Measurements from ENCODE around the gene FIP1L1.

The FIP1L1 gene

GRCh38 chr4:53477636-53478035 lies 100.2 kb downstream of the FIP1L1 start:
- no peak for DNase-seq

GRCh38 chr4:53478671-53479456 lies 101.4 kb downstream of the FIP1L1 start:
- DNase-seq, result peak; percentile 81

DNA sequence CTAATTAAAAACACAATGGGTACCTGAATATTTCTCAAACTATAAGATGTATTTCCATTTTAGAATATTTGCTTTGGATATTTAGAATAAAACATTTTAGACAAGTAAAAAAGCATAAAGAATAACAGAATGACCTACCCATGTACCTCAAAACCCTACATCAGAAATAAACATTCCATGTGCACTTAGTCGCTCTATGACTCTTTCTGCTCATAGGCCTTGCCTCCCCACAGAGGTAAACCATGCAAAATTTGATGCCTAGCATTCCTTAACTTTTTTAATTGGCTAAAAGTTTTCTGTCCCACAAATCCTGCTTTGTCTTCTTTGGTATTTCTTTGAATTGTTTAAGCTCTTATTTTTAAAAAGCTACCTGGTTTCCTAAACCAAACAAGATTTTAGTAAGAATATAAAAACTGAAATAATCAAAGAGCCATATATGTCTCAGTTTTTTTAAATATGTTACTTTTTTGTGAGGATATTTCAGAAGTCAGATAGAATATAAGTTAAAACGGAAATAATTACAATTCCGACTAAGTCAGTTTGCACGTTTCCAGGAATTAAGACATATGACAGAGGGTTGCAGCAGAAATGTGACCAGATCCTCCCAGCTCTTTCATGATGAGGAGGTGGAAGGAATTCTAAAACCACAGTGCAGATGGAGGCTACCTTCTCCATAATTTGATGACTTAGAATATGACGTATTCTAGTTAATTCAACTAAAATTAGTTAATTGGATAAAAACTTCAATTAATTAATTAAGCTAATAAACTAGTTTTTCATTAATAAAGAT lies 102.5 kb downstream of the FIP1L1 start:
- DNase-seq, result peak; percentile 58

GRCh38 chr4:53480909-53481308 lies 103.5 kb downstream of the FIP1L1 start:
- no peak for DNase-seq

DNA sequence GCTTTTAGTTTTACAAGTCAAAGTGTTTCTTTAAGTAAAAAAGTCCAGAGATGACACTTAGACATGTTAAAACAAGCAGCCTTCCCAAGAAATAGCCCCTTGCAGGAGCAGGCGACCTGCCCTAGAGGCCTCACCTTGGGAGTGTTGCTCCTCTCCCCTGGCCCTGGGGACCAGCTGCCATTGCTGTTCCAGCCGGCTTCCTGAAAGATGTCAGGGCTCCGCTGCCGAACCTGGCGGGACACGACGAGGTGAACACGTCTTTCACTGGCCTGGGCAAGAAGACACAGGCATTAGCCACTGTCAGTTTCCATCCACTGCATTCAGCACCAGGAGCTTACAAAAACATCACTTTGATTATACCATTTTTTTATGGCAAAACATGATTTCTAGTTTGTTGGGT lies 104.1 kb downstream of the FIP1L1 start:
- no peak for DNase-seq

- no peak for DNase-seq
Measured at GRCh38 chr4:53483250-53483649, 105.8 kb downstream of the FIP1L1 start.

- DNase-seq, result no peak
Measured at GRCh38 chr4:53484911-53485657, 107.6 kb downstream of the FIP1L1 start.

- DNase-seq, result no peak
Measured at GRCh38 chr4:53485658-53486040, 108.2 kb downstream of the FIP1L1 start.

DNA sequence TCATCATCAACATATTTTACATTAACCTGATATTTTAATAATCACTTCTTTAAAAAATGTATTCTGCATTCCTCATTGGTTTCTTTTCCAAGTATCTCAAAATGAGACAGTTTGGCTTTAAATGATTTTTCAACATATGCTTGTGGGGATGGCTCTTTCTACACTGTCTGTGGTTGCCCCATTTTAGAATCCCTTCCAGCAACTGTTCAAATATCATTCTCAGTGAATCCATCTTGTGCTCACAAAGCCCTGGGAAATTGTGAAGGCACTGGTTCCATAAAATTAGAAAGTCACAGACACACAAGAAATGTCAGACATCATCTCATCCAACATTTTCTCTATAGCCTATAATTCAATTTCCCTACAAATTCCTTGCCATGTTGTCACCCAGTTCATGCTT lies 110.3 kb downstream of the FIP1L1 start:
- no peak for DNase-seq

GRCh38 chr4:53489279-53489889 lies 111.9 kb downstream of the FIP1L1 start:
- DNase-seq, result peak; percentile 61

- DNase-seq, result peak; percentile 12
Measured at GRCh38 chr4:53490161-53490956, 112.9 kb downstream of the FIP1L1 start.

- peak; percentile 71 for DNase-seq
Measured at GRCh38 chr4:53490965-53491622, 113.7 kb downstream of the FIP1L1 start.

- no peak for DNase-seq
Measured at GRCh38 chr4:53494851-53495250, 117.4 kb downstream of the FIP1L1 start.

GRCh38 chr4:53497487-53498244 lies 120.2 kb downstream of the FIP1L1 start:
- no peak for DNase-seq

DNA sequence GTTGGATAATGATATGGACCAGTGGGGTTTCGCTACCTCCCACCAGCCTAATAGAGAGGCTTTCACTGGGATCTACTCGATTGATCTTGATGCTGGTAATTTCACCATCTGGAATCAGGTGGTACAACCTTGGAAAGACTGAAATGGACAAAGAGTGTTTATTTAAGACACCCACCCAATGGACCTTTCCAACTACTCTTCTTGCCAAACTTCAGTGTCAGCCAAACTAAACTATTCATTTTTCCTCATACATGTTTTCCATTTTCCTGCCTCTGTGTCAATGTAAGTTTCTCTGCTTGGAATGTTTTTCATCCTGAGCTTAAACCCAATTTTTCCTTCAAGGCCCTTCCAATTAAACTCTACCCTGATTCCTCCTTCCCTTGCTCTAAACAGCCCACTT lies 121.3 kb downstream of the FIP1L1 start:
- DNase-seq, result no peak

DNA sequence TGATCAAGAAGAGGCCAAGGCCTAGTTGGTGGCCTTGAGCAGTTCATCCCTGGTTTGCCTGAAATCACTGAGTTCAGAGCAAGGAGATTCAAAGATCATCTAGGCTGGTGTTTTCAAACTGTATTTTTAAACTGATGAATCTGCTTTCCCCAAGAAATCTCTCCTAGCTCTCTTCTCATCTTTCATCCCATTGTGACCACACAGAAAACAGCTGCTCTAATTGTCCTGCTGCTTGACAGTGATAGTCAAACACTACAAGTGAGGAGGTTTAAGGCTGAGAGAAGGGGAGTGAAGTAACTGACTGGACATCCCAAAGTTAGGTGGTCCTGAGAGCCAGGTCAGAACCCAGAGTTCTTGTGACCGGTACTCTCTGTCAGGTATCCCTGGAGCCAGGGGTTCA lies 122.3 kb downstream of the FIP1L1 start:
- no peak for DNase-seq

DNA sequence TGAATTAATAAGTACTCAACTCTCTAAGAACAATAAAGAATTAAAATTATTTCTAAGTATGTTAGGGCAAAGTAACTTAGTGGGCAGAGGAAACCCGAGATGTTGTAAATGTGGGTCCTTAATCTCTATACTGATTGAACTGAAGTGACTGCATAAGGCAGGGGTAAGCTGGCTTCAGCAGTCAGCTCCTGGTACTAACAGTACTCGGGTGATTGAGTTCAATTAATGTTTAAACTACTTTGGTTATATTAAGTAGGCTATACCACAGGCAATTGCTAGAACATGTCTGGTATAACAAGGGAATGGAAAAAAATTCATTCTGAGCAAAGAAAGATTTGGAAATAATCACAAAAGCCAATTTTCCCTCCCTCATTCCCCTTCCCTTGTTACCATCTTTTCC lies 123.1 kb downstream of the FIP1L1 start:
- DNase-seq, result no peak

GRCh38 chr4:53501561-53501960 lies 124.1 kb downstream of the FIP1L1 start:
- no peak for DNase-seq

GRCh38 chr4:53502094-53502493 lies 124.7 kb downstream of the FIP1L1 start:
- DNase-seq, result no peak

- DNase-seq, result peak; percentile 26
Measured at GRCh38 chr4:53505947-53506346, 128.5 kb downstream of the FIP1L1 start.

- no peak for DNase-seq
Measured at GRCh38 chr4:53507058-53507457, 129.6 kb downstream of the FIP1L1 start.

Measured in HCEC 1CT (cell line).